Esophagus muscularis mucosa (tissue), 4 donors: ENCODE measurements around the gene THUMPD2. TPM values are rescaled to one million over a fixed set of nuclear protein-coding genes. Genes with fewer than 3 reads are reported as not detected.
"Not testable (repeated sequence)": the region's sequence is repeated elsewhere in the genome, so short reads cannot be mapped to it uniquely, and the experiment has no call there.

ENCODE experiments used
- DNase-seq: peaks from one replicate; pipeline ENCODE4 v3.0.0-alpha.2; 2017; ENCODE audit errors: extremely low spot score
- H3K27ac ChIP-seq, 4 donors: fragments of 200-600 bp; sonication (generic); replicated peaks in 1 of 4; 1 replicate in 3 of 4; 2 replicates in 1 of 4; pipeline ENCODE4 v1.5.1; 2016 to 2019; ENCODE audit warnings: mild to moderate bottlenecking in 1 of 4
- H3K27me3 ChIP-seq, 4 donors: fragments of 200-600 bp; sonication (generic); one replicate each; pipeline versions ENCODE4 v1.5.1 to v1.6.0; 2016 to 2019
- H3K36me3 ChIP-seq, 4 donors: fragments of 200-600 bp; sonication (generic); one replicate each; pipeline ENCODE4 v1.5.1; 2016 to 2019
- H3K4me1 ChIP-seq, 4 donors: fragments of 200-600 bp; sonication (generic); one replicate each; pipeline ENCODE4 v1.5.1; 2016 to 2019
- H3K4me3 ChIP-seq, 4 donors: fragments of 200-600 bp; sonication (generic); 1 replicate in 2 of 4; 2 replicates in 2 of 4; pipeline ENCODE4 v1.5.1; 2016 to 2019; ENCODE audit warnings: mild to moderate bottlenecking in 4 of 4, moderate library complexity in 1 of 4
- H3K9me3 ChIP-seq, 4 donors: fragments of 200-600 bp; sonication (generic); 1 replicate in 3 of 4; 2 replicates in 1 of 4; pipeline ENCODE4 v1.5.1; 2016 to 2019
- EP300 ChIP-seq: sonication (generic); formaldehyde crosslinking; IDR thresholded peaks from one replicate; pipeline ENCODE4 v1.6.1; 2017; ENCODE audit warnings: antibody characterized with exemption
- POLR2A ChIP-seq: fragments of 450-650 bp; IDR thresholded peaks from one replicate; pipeline ENCODE4 v1.6.1; 2017; ENCODE audit warnings: antibody characterized with exemption, moderate library complexity, mild to moderate bottlenecking, low read depth
- POLR2AphosphoS5 ChIP-seq, 2 donors: sonication (generic); formaldehyde crosslinking; IDR thresholded peaks; one replicate each; pipeline ENCODE4 v1.6.1; 2017; ENCODE audit warnings: antibody characterized with exemption in 2 of 2
- WGBS: methylation state at CpG from one replicate; pipeline ENCODE4 v1.1.5; 2018; 5-methylcytosine and 5-hydroxymethylcytosine counted together
- intact Hi-C: fragments of 100-400 bp; cut with DNase I; formaldehyde crosslinking; loops from one replicate; pipeline ENCODE4 v1.15.1; 2023
- total RNA-seq, 4 donors: library from RNA; depleted of rRNA; stranded (reverse); fragments of >200 nt; gene quantifications; one replicate each; pipeline versions ENCODE4 v1.1.0 to v1.2.1, GENCODE V29; 2016
- TF ChIP-seq, protein P1 (sequence below), 3 experiments: fragments of 200-600 bp in 2 of 3; fragments of 450-650 bp in 1 of 3; sonication (generic) in 2 of 3; IDR thresholded peaks; one replicate each; pipeline ENCODE4 v1.5.1; 2017 to 2019; ENCODE audit warnings: antibody characterized with exemption in 3 of 3, mild to moderate bottlenecking in 2 of 3, moderate library complexity in 1 of 3

Gene THUMPD2
- total RNA-seq, 4 donors from 2014 or later: 5.4 to 10.9 (median 9.7) TPM

DNA sequence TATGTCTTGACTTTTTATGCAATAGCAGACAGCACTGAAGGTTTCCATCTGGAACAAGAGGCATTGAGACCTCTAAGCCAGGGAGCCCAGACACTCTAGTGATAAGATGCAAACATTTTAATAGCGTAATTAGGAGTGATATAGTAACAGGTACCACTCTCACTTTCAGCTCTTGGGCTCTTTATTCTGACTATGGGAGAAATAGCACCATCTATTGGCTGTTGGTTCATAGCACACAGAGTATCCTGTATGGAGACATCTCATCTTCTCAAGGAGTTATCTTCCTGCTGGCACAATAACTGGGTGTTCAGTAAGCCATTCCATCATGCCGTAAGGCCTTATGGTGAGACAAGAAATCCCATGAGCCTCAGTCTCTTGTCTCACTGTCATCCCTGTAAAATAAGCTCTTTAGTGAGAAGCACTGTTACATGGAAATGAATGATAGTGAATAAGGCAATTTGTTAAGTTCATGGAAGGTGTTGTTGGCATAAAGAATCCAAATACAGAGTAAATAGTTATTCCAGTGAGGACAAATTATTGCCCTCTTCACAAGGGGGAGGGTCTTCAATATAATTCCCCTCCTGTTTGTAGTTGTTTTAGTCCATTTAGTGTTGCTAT, 48.3 kb downstream of the THUMPD2 start:
- H3K4me1 ChIP-seq: peaks cover 0 to 2% (median 0%) of the 10 kb centered on the region in 4 donors
- intact Hi-C loops: no loop called here
- no peaks in the 10 kb centered on the region for H3K9me3 ChIP-seq
- DNase-seq: no peak
- WGBS: 97% methylated on average over 2 of the region's 2 CpGs
- TF ChIP-seq EP300: no peak
- TF ChIP-seq, protein P1, sequence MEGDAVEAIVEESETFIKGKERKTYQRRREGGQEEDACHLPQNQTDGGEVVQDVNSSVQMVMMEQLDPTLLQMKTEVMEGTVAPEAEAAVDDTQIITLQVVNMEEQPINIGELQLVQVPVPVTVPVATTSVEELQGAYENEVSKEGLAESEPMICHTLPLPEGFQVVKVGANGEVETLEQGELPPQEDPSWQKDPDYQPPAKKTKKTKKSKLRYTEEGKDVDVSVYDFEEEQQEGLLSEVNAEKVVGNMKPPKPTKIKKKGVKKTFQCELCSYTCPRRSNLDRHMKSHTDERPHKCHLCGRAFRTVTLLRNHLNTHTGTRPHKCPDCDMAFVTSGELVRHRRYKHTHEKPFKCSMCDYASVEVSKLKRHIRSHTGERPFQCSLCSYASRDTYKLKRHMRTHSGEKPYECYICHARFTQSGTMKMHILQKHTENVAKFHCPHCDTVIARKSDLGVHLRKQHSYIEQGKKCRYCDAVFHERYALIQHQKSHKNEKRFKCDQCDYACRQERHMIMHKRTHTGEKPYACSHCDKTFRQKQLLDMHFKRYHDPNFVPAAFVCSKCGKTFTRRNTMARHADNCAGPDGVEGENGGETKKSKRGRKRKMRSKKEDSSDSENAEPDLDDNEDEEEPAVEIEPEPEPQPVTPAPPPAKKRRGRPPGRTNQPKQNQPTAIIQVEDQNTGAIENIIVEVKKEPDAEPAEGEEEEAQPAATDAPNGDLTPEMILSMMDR (IDR thresholded peaks at IDR 0.05): peak; percentile 19 to 43 (median 26)
- no peak for TF ChIP-seq POLR2AphosphoS5 (IDR thresholded peaks at IDR 0.05)
- TF ChIP-seq POLR2A: no peak
- H3K27ac ChIP-seq: no peak overlapping the region
- H3K27me3 ChIP-seq: no peaks in the 10 kb centered on the region
- H3K4me3 ChIP-seq: no peak overlapping the region
- peaks cover 0 to 35% (median 16%) of the 10 kb centered on the region in 4 donors for H3K36me3 ChIP-seq

DNA sequence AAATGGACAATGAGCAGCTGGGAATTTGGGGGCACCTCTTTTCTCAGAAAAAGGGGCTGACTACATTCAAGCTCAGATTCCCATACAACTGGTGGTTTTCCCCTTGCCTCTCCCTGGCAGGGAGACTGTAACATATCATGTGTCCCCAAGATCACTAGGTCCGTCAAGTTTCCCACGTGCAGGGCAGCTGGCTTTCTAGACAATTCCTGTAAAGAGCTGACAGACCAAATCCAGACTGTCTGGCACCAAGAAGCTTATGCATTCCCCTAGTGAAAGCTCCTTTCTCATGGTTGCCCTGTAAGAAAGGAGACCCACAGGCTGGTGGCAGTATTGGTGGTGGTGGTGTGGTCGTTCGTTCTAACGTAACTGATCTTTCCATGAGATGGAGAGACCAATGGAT, 48.8 kb downstream of the THUMPD2 start:
- Histone ChIP-seq H3K4me3 (no peak overlapping the region), H3K27me3 (no peaks in the 10 kb centered on the region), H3K36me3 (peaks cover 0 to 30% (median 12%) of the 10 kb centered on the region in 4 donors), H3K4me1 (no peaks in the 10 kb centered on the region), H3K27ac (no peak overlapping the region), H3K9me3 (no peaks in the 10 kb centered on the region)
- intact Hi-C loops: no loop called here
- 92% methylated on average over 4 of the region's 5 CpGs for WGBS
- TF ChIP-seq, protein P1 (IDR thresholded peaks at IDR 0.05): no peak
- TF ChIP-seq EP300 (no peak), POLR2A (no peak), POLR2AphosphoS5 (IDR thresholded peaks at IDR 0.05) (no peak)
- DNase-seq: no peak

DNA sequence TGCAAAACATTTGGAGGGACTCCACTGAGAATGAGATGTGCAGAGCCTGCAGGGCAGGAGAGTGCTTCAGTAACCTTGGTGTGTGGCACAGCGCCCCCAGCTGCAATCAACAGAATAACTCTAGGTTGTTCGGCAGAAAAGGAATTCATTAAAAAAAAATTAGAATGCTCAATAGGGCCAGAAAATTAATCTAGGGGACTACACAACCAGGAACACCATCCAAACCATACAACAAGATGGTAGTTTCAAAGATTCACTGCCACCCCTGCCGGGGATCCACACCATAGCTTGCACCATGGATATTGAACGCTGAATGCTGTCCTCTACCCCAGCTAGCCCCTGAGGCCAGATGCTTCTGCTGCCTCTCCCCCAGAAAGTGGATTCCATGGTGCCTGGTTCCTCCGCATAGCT, 50.1 kb downstream of the THUMPD2 start:
- Histone ChIP-seq H3K4me3 (no peak overlapping the region), H3K27ac (no peak overlapping the region), H3K36me3 (peaks cover 0 to 23% (median 10%) of the 10 kb centered on the region in 4 donors), H3K27me3 (no peaks in the 10 kb centered on the region), H3K9me3 (no peaks in the 10 kb centered on the region), H3K4me1 (peaks cover 0 to 10% (median 2%) of the 10 kb centered on the region in 4 donors)
- intact Hi-C loops: no loop called here
- DNase-seq: no peak
- TF ChIP-seq POLR2A: no peak
- TF ChIP-seq, protein P1 (IDR thresholded peaks at IDR 0.05): peak in 2 of 3 experiments; percentile 35 to 59
- 69% methylated on average over 5 of the region's 5 CpGs for WGBS

DNA sequence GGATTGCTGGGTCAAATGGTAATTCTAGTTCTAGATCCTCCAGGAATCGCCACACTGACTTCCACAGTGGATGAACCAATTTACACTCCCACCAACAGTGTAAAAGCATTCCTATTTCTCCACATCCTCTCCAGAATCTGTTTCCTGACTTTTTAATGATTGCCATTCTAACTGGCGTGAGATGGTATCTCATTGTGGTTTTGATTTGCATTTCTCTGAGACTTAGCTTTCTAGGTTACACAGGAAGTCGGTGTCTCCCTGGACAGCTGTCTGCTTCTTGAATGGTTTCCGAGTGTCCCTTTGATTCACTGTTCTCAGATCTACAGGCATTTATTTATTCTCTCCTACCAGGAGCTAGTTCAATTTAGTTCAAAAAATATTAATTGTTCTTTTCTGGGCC, 51.0 kb downstream of the THUMPD2 start:
- H3K4me3 ChIP-seq, H3K27ac ChIP-seq, intact Hi-C loops, H3K9me3 ChIP-seq, H3K27me3 ChIP-seq, DNase-seq: not testable (repeated sequence)
- Histone ChIP-seq H3K36me3 (peaks cover 0 to 23% (median 8%) of the 10 kb centered on the region in 4 donors), H3K4me1 (peaks cover 0 to 17% (median 9%) of the 10 kb centered on the region in 4 donors)
- WGBS: 71% methylated on average over 4 of the region's 4 CpGs

DNA sequence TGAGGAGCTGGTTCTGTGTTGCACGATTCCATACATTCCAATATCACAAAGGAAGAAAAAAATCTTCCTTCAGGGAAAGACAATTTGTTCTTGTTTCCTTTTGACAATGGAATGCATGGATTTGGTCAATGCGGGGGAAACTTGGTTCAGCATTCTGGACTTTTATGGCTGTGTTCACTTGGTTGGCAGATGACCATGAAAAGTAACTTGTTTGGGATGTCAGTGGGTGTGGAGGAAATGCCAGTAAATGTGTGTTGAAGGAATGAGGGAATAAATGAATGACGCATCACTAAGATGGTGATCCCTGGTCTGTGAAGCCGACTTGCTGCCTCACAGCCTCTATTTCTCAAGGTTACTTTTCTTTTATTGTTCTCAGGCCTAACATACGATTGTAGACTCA, 53.7 kb downstream of the THUMPD2 start:
- TF ChIP-seq POLR2A: no peak
- TF ChIP-seq POLR2AphosphoS5 (IDR thresholded peaks at IDR 0.05): no peak
- TF ChIP-seq, protein P1 (IDR thresholded peaks at IDR 0.05): no peak
- TF ChIP-seq EP300: no peak
- WGBS: 88% methylated on average over 5 of the region's 5 CpGs
- H3K4me3 ChIP-seq: no peak overlapping the region
- no peaks in the 10 kb centered on the region for H3K27me3 ChIP-seq
- intact Hi-C loops: no loop called here
- H3K9me3 ChIP-seq: no peaks in the 10 kb centered on the region
- H3K4me1 ChIP-seq: peaks cover 0 to 17% (median 10%) of the 10 kb centered on the region in 4 donors
- peaks cover 0 to 4% (median 2%) of the 10 kb centered on the region in 4 donors for H3K36me3 ChIP-seq
- no peak for DNase-seq
- no peak overlapping the region for H3K27ac ChIP-seq
